ENCODE results near the gene TBPL2.

DNA sequence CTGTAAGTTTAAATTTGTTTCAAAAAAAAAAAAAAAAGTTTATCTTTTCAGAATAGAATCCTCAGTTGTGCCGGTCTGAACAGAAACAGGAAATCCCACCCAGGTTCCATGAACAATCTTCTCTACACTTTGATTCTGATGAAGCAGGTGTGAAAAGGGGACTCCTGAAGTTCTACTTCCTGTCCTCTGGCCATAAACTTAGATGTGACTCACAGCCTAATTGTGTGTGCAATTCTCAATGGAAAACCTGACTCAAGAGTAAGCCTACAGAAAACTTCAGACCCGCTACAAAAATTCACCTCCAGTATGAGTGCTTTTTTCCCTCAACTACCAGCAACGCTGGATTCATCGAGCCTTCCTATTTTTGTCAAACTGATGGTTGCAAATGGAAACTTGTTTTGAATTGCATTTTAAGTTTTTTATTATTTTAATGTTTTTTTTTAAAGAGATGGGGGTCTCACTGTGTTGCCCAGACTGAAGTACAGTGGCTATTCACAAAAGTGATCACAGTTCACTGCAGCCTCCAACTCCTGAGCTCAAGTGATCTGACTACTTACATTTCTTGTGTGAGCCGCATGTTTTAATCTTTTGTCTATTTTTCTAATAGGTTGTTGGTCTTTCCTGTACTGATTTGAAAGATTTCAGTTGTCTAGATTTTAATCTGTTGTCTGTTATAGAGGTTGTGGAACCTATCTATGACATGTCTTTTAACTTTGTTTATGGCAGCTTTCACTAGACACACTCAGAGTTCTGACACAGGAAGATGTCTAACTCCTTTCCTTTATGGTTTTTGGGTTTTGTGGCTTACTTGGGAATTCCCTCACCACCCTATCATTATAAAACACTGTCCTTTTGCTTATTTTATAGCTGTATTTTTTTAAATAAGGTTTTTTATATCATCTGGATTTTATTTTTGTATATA, 66.4 kb downstream of the TBPL2 start:
- TF ChIP-seq CTCF (IDR thresholded peaks at IDR 0.05; ENCODE audit: low read depth, low read length, poor library complexity, severe bottlenecking) (no peak), EZH2phosphoT487 (IDR thresholded peaks at IDR 0.05; ENCODE audit: borderline replicate concordance, low read length) (no peak)
